Liver (tissue), 3 donors: ENCODE measurements around the gene CIAO3.

Source experiments
- NR2F2 ChIP-seq: IDR thresholded peaks from 2 replicates; pipeline ENCODE4 v1.6.1; 2016; ENCODE audit warnings: antibody characterized with exemption
- YY1 ChIP-seq: IDR thresholded peaks from 2 replicates; pipeline ENCODE4 v1.6.1; 2016; ENCODE audit warnings: antibody characterized with exemption, mild to moderate bottlenecking
- TF ChIP-seq, protein P1 (sequence below): fragments of 150-350 bp; IDR thresholded peaks from 2 replicates; pipeline ENCODE4 v1.5.1; 2017; ENCODE audit warnings: improper control_type of control experiment, low read depth, low read length; ENCODE audit not compliant: missing input control
- TF ChIP-seq, protein P2 (sequence below): IDR thresholded peaks from 2 replicates; pipeline ENCODE4 v1.6.1; 2016; ENCODE audit warnings: antibody characterized with exemption
- TF ChIP-seq, protein P3 (sequence below): IDR thresholded peaks from 2 replicates; pipeline ENCODE4 v1.6.1; 2016; ENCODE audit warnings: antibody characterized with exemption
- donor health status: healthy.
- donor health status: healthy.

DNA sequence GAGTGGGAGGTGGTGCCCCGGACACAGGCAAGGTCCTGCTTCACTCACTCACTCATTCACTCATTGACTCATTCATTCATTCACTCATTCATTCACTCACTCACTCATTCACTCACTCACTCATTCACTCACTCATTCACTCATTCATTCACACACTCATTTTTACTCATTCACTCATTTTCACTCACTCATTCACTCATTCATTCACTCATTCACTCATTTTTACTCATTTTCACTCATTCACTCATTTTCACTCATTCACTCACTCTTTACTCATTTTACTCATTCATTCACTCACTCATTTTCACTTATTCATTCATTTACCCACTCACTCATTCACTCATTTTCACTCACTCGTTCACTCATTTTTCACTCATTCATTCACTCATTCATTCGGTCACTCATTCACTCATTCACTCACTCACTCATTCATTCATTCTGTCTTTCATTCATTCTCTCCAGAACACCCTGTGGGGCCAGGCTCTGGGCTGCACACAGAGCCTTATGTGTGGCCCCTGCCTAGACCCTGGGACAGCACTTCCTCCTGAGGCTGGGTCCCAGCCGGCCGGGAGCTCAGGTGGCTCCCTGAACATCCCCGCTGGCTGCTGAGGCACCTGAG is 38.2 kb upstream of the CIAO3 start:
- TF ChIP-seq, protein P1, sequence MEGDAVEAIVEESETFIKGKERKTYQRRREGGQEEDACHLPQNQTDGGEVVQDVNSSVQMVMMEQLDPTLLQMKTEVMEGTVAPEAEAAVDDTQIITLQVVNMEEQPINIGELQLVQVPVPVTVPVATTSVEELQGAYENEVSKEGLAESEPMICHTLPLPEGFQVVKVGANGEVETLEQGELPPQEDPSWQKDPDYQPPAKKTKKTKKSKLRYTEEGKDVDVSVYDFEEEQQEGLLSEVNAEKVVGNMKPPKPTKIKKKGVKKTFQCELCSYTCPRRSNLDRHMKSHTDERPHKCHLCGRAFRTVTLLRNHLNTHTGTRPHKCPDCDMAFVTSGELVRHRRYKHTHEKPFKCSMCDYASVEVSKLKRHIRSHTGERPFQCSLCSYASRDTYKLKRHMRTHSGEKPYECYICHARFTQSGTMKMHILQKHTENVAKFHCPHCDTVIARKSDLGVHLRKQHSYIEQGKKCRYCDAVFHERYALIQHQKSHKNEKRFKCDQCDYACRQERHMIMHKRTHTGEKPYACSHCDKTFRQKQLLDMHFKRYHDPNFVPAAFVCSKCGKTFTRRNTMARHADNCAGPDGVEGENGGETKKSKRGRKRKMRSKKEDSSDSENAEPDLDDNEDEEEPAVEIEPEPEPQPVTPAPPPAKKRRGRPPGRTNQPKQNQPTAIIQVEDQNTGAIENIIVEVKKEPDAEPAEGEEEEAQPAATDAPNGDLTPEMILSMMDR: no peak
- TF ChIP-seq YY1: no peak
- no peak for TF ChIP-seq NR2F2
- TF ChIP-seq, protein P2, sequence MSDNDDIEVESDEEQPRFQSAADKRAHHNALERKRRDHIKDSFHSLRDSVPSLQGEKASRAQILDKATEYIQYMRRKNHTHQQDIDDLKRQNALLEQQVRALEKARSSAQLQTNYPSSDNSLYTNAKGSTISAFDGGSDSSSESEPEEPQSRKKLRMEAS: no peak
- TF ChIP-seq, protein P3, sequence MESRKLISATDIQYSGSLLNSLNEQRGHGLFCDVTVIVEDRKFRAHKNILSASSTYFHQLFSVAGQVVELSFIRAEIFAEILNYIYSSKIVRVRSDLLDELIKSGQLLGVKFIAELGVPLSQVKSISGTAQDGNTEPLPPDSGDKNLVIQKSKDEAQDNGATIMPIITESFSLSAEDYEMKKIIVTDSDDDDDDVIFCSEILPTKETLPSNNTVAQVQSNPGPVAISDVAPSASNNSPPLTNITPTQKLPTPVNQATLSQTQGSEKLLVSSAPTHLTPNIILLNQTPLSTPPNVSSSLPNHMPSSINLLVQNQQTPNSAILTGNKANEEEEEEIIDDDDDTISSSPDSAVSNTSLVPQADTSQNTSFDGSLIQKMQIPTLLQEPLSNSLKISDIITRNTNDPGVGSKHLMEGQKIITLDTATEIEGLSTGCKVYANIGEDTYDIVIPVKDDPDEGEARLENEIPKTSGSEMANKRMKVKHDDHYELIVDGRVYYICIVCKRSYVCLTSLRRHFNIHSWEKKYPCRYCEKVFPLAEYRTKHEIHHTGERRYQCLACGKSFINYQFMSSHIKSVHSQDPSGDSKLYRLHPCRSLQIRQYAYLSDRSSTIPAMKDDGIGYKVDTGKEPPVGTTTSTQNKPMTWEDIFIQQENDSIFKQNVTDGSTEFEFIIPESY: no peak
